Stomach (tissue), 4 donors: ENCODE results near the gene OCA2.

Experiments used
- EP300 ChIP-seq: sonication (generic); formaldehyde crosslinking; IDR thresholded peaks from one replicate; pipeline ENCODE4 v1.6.1; 2017; ENCODE audit warnings: antibody characterized with exemption
- POLR2A ChIP-seq, 4 donors: fragments of 450-650 bp; IDR thresholded peaks; one replicate each; pipeline ENCODE4 v1.6.1; 2016; ENCODE audit warnings: antibody characterized with exemption in 4 of 4, control low read depth in 2 of 4, mild to moderate bottlenecking in 1 of 4, moderate library complexity in 1 of 4
- POLR2AphosphoS5 ChIP-seq, 3 donors: sonication (generic); formaldehyde crosslinking; IDR thresholded peaks; one replicate each; pipeline ENCODE4 v1.6.1; 2016; ENCODE audit warnings: antibody characterized with exemption in 3 of 3
- TF ChIP-seq, protein P1 (sequence below), 7 experiments: fragments of 450-650 bp in 4 of 7; fragments of 200-600 bp in 3 of 7; sonication (generic) in 3 of 7; IDR thresholded peaks; one replicate each; pipeline ENCODE4 v1.5.1; 2016 to 2019; ENCODE audit warnings: antibody characterized with exemption in 7 of 7, control low read depth in 2 of 7, mild to moderate bottlenecking in 1 of 7

GRCh38 chr15:28012231-28012630 is 86.9 kb downstream of the OCA2 start:
- TF ChIP-seq, protein P1, sequence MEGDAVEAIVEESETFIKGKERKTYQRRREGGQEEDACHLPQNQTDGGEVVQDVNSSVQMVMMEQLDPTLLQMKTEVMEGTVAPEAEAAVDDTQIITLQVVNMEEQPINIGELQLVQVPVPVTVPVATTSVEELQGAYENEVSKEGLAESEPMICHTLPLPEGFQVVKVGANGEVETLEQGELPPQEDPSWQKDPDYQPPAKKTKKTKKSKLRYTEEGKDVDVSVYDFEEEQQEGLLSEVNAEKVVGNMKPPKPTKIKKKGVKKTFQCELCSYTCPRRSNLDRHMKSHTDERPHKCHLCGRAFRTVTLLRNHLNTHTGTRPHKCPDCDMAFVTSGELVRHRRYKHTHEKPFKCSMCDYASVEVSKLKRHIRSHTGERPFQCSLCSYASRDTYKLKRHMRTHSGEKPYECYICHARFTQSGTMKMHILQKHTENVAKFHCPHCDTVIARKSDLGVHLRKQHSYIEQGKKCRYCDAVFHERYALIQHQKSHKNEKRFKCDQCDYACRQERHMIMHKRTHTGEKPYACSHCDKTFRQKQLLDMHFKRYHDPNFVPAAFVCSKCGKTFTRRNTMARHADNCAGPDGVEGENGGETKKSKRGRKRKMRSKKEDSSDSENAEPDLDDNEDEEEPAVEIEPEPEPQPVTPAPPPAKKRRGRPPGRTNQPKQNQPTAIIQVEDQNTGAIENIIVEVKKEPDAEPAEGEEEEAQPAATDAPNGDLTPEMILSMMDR (IDR thresholded peaks at IDR 0.05), result no peak
- TF ChIP-seq POLR2A (IDR thresholded peaks at IDR 0.05) (no peak), POLR2AphosphoS5 (IDR thresholded peaks at IDR 0.05) (no peak), EP300 (no peak)
